ENCODE measurements around the gene IRF8.

IRF8 gene

GRCh38 chr16:85915125-85915845, 16.3 kb downstream of the IRF8 start:
- DNase-seq, result no peak

- DNase-seq, result no peak
Measured at GRCh38 chr16:85916141-85916890, 17.4 kb downstream of the IRF8 start.

GRCh38 chr16:85917012-85917411, 18.1 kb downstream of the IRF8 start:
- DNase-seq, result no peak

- no peak for DNase-seq
Measured at GRCh38 chr16:85917959-85918358, 19.0 kb downstream of the IRF8 start.

GRCh38 chr16:85918436-85918835, 19.5 kb downstream of the IRF8 start:
- no peak for DNase-seq

GRCh38 chr16:85919271-85920267, 20.6 kb downstream of the IRF8 start:
- no peak for DNase-seq

- DNase-seq, result no peak
Measured at GRCh38 chr16:85921026-85921425, 22.1 kb downstream of the IRF8 start.

GRCh38 chr16:85923153-85924021, 24.4 kb downstream of the IRF8 start:
- DNase-seq, result no peak

GRCh38 chr16:85924675-85925074, 25.7 kb downstream of the IRF8 start:
- no peak for DNase-seq

- no peak for DNase-seq
Measured at GRCh38 chr16:85926370-85926769, 27.4 kb downstream of the IRF8 start.

GRCh38 chr16:85927371-85927770, 28.4 kb downstream of the IRF8 start:
- DNase-seq, result no peak

GRCh38 chr16:85927959-85928358, 29.0 kb downstream of the IRF8 start:
- no peak for DNase-seq

- no peak for DNase-seq
Measured at GRCh38 chr16:85928401-85928820, 29.4 kb downstream of the IRF8 start.

- DNase-seq, result no peak
Measured at GRCh38 chr16:85929259-85929721, 30.3 kb downstream of the IRF8 start.

- DNase-seq, result no peak
Measured at GRCh38 chr16:85930301-85930700, 31.3 kb downstream of the IRF8 start.

- DNase-seq, result no peak
Measured at GRCh38 chr16:85931596-85932402, 32.8 kb downstream of the IRF8 start.

GRCh38 chr16:85934210-85934609, 35.2 kb downstream of the IRF8 start:
- no peak for DNase-seq

- DNase-seq, result no peak
Measured at GRCh38 chr16:85935391-85935973, 36.5 kb downstream of the IRF8 start.

- DNase-seq, result peak; percentile 14 to 35 (median 24)
Measured at GRCh38 chr16:85935974-85936760, 37.2 kb downstream of the IRF8 start.

GRCh38 chr16:85936816-85937215, 37.9 kb downstream of the IRF8 start:
- no peak for DNase-seq

Measured in activated CD4-positive, CD25-positive, alpha-beta regulatory T cell (primary cell).